Activated CD8-positive, alpha-beta memory T cell treated with anti-CD3 and anti-CD28 coated beads, Interleukin-2, amount 50 U/mL, for 1 hour (primary cell): ENCODE results near the gene ARRDC1.

ENCODE experiments used
- DNase-seq: peaks from one replicate; pipeline ENCODE4 v3.0.0-alpha.2; 2020; ENCODE audit errors: extremely low read depth

The ARRDC1 gene

DNA sequence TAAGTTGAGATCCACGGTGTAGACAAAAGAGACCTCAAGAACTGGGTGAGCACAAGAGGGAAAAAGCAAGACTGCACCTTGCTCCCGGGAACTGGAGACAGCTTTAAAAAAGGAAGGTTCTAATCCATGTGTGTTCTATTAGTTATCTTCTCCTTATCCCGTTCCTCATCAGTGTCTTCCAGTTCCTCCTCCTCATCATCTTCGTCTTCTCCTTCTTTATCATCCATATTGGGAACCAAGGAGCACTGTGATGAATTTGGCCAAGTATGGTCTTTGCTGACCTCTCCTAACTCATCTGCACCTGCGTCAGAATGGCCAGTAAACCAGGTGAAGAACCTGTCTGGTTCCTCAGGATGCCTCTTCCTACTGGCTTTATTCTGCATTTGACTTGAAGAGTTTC is 35.4 kb downstream of the ARRDC1 start:
- DNase-seq = no peak

DNA sequence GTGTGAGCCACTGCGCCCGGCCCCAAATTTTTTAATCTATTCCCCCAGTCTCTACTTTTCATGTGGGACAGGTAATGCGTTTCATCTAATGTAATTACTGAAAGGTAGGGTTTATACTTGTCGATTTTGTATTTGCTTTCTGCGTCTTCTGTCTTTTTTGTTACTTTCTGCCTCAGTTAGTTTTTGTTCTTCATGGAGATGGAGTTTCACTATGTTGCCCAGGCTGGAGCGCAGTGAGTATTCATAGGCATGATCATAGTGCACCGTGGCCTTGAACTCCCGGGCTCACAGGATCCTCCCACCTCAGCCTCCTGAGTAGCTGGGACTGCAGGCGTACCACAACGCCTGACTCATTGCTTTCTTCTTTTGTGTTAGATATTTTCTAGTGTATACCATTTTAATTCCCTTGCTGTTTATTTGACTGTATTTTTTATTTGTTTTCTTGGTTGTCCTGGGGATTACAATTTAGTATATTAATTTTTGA is 36.7 kb downstream of the ARRDC1 start:
- DNase-seq = no peak

GRCh38 chr9:137642892-137643291 is 37.4 kb downstream of the ARRDC1 start:
- no peak for DNase-seq

DNA sequence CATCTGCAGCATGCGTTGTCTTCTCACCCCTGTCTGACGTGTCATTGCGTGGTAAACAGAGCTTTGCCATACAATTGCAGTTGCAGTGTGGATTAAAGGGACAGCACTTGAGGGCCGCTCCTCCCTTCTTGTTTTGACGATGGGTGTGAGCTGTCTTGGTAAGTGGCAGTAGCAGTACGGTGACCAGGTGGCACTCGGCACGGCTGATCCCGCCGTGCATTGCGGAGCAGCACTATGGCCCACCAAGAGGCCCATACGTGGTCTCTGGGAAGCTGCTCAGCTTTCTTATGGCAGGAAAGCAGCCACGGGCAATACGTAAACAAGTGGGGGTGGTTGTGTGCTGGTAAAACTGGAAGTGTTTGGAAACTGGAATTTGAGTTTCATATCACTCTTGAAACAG is 38.4 kb downstream of the ARRDC1 start:
- no peak for DNase-seq

- no peak for DNase-seq
These were observed 39.7 kb downstream of the ARRDC1 start for GRCh38 chr9:137645211-137645610.

DNA sequence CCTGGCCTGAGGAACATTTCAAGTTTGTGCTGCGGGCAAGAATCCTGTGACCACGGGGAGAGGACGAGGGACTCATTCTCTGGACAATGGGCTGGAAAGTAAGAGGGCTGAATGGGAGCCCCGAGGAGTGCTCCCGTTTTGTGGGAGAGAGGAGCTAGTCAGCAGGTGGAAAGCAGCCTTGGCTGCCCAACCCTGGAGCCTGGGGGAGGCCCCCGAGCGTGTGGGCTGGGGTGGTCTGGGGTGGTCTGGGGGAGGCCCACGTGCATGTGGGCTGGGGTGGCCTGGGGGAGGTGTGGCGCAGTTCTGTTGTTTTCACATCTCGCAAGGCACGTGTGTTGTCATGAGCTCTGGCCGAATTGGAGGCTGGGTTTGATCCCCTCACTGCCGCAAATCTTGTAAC is 40.9 kb downstream of the ARRDC1 start:
- DNase-seq = no peak

- DNase-seq = no peak
These were observed 41.7 kb downstream of the ARRDC1 start for GRCh38 chr9:137647096-137647714.

DNA sequence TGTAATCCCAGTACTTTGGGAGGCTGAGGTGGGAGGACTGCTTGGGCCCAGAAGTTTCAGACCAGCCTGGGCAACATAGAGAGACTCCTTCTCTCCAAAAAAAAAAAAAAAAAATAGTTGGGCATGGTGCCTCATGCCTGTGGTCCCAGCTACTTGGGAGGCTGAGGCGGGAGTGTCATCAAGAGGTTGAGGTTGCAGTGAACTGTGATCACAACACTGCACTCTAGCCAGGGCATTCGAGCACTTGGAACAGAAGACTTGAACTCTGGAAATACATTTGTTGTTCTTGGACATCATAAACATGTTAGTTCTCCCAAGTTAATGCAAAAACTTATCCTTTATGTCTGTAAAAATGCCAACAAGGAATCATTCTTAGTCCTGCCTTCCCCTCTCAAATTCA is 42.9 kb downstream of the ARRDC1 start:
- no peak for DNase-seq

DNA sequence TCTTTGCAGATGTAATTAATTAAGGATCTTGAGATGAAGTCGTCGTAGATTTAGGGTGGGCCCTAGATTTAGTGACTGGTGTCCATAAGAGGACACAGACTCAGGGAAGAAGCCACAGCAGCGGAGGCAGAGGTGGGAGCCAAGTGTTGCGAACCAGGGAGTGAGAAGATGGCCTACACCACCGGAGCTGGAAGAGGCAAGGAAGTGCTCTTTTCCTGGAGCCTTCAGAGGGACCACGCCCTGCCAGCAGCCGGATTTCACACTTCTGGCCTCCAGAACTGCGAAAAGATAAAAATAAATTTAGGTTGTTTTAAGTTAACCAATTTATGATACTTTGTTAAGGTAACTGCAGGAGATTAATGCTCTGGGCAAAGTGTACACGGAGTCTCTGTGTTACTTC is 44.1 kb downstream of the ARRDC1 start:
- DNase-seq = no peak

GRCh38 chr9:137650259-137650658 is 44.8 kb downstream of the ARRDC1 start:
- no peak for DNase-seq

- DNase-seq = no peak
These were observed 45.3 kb downstream of the ARRDC1 start for GRCh38 chr9:137650779-137651178.

GRCh38 chr9:137656416-137656815 is 50.9 kb downstream of the ARRDC1 start:
- no peak for DNase-seq

DNA sequence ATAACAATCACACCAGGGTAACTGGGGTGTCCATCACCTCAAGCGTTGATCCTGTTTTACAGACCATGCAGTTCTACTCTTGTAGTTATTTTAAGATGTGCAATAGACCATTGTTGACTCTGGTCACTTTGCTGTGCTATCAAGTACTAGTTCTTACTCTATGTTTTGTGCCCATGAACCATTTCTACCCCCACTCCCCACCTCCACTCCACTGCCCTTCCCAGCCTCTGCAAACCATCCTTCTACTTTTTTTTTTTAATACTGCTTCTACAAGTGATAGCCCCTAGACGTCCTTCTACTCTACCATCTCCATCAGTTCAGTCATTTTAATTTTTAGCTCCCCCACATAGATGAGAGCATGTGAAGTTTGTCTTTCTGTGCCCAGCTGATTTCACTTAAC is 52.1 kb downstream of the ARRDC1 start:
- DNase-seq = no peak

GRCh38 chr9:137658781-137659180 is 53.3 kb downstream of the ARRDC1 start:
- DNase-seq = no peak

- no peak for DNase-seq
These were observed 54.7 kb downstream of the ARRDC1 start for GRCh38 chr9:137660144-137660543.

- no peak for DNase-seq
These were observed 58.1 kb downstream of the ARRDC1 start for GRCh38 chr9:137663584-137663983.

DNA sequence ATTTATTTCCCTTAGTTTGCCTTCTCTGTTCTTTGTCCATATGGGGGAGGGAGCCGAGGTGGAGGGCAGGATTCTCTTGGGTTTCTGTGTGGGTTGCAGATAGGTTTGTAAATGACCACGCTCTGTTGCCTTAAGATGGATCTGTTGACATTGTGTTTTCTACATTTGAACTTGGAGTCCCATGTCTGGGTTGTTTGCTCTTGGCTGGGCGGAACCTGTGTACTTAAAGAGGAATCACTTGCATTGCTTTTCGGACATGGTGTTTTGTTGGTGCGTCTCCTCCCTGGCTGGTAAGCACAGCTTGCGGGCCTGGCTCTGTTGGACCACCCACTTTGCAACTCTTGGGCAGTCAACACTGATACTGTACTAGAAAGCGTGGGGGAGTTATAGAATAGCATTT is 59.2 kb downstream of the ARRDC1 start:
- DNase-seq = no peak
